ENCODE measurements around the gene TBKBP1.

DNA sequence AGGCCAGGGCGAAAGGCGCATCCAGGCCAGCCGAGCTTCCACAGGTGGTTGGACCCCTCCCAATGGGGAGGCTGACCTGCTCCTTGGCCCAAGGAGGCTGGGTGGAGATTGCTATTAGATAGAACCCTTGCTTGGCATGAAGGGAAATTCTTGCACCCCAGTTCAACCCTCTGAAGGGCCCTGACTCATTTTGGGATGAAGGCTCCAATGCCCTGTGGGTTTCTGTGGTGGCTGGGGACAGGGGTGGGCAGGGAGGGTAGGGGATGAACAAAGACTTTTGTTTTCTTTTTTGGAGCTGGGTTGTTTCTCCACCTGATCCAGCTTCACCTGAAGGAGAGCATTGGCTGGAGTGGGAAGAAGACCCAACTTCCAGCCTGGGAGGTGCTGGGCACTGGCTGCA, 22.4 kb downstream of the TBKBP1 start:
- no peak for TF ChIP-seq EZH2 (IDR thresholded peaks at IDR 0.05; ENCODE audit: low read depth)
- TF ChIP-seq, protein P1, sequence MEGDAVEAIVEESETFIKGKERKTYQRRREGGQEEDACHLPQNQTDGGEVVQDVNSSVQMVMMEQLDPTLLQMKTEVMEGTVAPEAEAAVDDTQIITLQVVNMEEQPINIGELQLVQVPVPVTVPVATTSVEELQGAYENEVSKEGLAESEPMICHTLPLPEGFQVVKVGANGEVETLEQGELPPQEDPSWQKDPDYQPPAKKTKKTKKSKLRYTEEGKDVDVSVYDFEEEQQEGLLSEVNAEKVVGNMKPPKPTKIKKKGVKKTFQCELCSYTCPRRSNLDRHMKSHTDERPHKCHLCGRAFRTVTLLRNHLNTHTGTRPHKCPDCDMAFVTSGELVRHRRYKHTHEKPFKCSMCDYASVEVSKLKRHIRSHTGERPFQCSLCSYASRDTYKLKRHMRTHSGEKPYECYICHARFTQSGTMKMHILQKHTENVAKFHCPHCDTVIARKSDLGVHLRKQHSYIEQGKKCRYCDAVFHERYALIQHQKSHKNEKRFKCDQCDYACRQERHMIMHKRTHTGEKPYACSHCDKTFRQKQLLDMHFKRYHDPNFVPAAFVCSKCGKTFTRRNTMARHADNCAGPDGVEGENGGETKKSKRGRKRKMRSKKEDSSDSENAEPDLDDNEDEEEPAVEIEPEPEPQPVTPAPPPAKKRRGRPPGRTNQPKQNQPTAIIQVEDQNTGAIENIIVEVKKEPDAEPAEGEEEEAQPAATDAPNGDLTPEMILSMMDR (conservative IDR thresholded peaks at IDR 0.05): no peak

Data from PC-9 (cell line).